ENCODE measurements around the gene COL23A1.

COL23A1 gene

DNA sequence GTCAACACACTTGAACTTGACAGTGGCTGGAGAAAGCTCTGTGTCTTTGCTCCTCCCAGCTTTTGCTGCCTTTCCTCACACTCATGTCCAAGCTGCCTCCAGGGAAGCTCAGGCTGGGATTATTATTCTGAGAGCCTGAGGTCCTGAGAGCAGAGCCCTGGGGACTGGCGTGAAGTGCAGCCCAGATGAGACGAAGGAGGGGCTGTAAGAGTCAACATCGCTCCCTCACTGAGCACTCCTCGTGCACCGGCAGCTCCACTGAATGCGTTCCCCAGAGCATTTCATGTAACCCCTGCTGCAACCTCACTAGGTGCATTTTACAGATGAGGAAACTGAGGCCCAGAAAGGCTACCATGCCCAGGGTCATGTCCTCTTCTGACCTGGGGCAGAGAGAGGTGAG lies 294.1 kb downstream of the COL23A1 start:
- no peak overlapping the region for H3K4me3 ChIP-seq (ENCODE audit: low read length)
- DNase-seq (ENCODE audit: low read depth, low spot score) = no peak

DNA sequence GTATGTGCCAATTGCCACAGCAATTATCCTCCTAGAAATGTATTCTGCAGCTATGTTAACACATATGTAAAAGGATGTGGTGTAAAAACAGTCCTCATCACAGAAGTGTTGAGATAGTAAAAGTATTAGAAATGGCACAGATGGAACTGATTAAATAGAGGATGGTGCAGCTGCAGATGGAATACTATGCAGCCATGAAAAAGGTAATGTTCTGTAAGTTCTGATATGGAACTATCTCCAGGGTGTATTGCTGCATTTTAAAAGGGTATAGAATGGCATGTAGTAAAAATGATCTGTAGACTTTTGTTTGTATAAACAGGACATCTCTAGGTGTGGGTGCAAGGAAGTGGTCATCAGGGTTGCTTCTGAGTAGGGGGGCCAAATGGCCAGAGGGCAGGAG lies 294.6 kb downstream of the COL23A1 start:
- H3K4me3 ChIP-seq (ENCODE audit: low read length) = no peak overlapping the region
- DNase-seq (ENCODE audit: low read depth, low spot score) = no peak

DNA sequence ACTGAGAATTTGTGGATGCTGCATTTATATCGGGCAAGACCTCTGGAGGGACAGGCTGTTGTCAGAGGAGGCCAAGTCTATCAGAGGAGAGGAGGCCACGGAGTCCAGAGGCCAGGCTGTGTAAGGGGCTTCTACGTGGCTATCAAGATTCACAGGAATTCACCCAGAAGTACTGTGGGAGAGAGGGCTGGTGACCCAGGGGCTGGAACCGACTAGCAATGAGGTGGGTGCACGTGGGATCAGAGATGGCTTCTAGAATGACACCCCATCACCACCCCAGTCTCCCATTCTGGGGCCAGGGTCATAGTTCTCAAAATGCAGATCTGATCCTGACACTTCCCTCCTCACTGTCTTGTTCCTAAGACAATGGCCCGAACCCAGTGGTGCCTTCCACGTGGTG lies 296.4 kb downstream of the COL23A1 start:
- H3K4me3 ChIP-seq (ENCODE audit: low read length) = no peak overlapping the region
- DNase-seq (ENCODE audit: low read depth, low spot score) = no peak

DNA sequence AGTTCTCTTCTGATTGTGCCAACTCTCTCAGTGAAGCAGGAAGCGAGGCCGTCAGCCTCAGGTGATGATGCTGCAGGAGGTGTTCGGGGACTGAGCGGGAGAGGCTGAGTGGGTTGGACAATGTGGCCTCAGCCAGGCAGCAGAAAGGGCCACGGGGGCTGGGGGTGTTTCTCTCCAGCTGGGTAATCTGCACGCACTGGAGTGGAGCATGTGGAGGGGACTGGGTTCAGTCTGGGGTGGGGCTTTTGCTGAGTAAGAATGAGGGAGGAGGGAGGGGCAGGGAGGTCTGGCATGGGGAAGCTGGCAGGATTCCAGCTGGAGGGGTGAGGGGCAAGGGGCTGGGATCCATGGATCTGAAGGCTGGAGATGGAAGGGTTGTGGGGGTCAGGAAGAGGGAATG lies 296.8 kb downstream of the COL23A1 start:
- no peak for DNase-seq (ENCODE audit: low read depth, low spot score)
- H3K4me3 ChIP-seq (ENCODE audit: low read length) = no peak overlapping the region

DNA sequence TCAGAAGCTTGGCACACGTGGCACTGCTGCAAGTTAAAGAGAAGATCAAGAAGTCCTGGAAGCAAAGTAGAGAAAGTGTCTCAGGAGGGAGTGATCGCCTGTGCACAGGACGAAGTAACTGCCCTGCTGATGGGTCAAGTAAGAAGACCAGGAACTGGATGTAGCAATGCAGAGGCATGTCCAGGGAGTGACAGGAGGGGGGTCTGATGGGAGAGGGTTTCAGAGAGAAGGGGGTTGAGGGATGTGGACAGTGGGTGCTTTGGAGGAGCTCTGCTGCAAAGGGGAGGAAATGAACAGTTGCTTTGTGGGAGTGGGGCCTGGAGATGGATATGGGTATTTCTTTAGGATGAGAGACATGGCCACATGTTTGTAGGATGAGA lies 297.4 kb downstream of the COL23A1 start:
- no peak for DNase-seq (ENCODE audit: low read depth, low spot score)

DNA sequence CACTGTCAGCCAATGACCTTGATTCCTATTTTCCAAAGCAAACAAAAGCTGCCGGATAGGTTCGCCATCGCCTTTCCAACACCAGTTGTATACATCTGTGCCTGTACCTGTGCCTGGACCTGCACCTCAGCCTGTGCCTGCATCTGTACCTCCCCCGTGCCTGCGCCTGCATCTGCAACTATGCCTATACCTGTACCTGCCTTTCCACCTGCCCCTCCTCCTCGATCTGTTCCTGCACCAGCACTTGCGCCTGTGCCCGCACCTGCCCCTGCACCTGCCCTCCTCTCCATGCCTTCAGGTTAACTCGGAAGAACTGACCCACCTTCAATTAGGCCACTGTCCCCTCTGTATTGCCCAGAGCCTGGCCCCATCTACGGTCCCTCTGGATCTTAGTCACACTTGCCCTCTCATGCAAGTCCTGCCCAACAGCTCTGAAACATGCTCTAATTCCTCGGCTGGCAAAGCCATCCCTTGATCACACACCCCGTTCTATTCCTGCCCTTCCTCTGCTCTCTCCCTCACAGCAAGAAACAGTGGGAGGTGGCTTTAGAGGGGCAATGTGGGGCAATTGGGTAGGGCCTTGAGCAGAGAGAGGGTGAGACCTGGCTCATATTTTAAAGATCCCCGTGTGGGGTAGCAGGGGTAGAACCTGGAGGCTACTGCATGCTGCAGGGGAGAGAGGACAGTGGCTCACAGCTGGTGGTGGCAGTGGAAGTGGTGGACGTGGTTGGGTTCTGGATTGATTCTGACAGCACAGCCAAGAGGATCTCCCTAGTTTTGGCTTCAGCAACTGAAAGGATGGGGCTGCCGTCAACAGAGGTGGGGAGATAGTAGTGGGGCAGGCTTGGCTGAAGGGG lies 298.0 kb downstream of the COL23A1 start:
- H3K4me3 ChIP-seq (ENCODE audit: low read length) = no peak overlapping the region
- DNase-seq (ENCODE audit: low read depth, low spot score) = no peak

More for the DNA sequence above, 297.4 kb downstream of the COL23A1 start:
- H3K4me3 ChIP-seq (ENCODE audit: low read length) = no peak overlapping the region

DNA sequence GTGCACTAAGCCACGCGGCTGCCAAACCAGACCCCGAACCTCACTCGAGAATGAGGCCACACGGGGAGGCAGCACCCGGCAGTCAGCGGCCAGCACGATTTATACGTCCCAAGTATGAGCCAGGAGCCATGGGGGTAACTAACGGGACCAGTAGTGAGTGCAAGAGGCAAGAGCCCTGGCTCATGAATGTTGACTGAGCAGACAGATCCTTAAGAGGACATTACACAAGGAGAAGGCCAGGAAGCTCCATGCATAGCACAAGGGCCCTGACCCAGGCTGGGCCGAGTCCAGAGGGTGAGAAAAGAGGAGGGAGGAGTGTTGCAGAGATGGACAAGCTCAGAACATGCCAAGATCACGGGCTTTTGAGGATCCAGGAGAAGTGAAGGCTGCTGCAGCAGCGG lies 299.0 kb downstream of the COL23A1 start:
- no peak for DNase-seq (ENCODE audit: low read depth, low spot score)
- H3K4me3 ChIP-seq (ENCODE audit: low read length) = no peak overlapping the region

DNA sequence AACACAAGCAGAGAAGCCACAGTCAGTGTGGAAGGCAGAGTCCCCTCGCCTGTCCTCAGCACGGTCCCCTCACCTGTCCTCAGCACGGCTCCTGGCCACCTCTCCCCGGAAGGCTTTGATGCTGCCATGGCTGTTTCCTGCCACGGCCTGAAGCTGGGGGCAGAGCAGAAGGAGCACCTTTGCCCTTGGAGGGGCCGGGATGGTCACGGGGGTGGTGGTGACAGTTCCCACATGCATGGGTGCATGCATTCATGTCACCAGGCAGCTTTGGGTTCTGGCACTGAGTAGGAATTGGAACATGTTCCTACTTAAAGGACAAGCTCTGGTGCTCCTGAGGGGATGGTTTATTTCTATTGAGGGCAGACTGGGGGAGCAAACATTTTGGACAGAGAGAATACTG lies 299.8 kb downstream of the COL23A1 start:
- DNase-seq (ENCODE audit: low read depth, low spot score) = no peak
- H3K4me3 ChIP-seq (ENCODE audit: low read length) = no peak overlapping the region

DNA sequence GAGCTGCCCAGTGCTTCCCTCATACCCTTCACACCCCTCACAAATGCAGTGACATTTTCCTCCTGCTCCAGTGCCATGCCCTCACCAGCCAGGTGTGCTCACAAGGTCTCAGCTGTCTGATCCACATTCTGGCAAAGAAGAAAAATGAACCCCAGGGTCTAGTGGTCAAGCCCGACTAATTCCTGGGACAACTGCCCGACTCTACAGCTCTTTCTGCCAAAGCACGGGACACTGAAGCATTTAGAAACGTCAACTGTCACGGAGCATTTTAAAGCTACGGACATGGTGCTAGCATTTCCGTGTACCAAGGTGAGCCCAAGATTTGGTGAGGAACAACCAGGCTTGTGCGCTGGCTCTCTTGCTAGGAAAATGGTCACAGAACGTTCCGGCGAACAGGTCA lies 300.8 kb downstream of the COL23A1 start:
- DNase-seq (ENCODE audit: low read depth, low spot score) = no peak
- no peak overlapping the region for H3K4me3 ChIP-seq (ENCODE audit: low read length)

DNA sequence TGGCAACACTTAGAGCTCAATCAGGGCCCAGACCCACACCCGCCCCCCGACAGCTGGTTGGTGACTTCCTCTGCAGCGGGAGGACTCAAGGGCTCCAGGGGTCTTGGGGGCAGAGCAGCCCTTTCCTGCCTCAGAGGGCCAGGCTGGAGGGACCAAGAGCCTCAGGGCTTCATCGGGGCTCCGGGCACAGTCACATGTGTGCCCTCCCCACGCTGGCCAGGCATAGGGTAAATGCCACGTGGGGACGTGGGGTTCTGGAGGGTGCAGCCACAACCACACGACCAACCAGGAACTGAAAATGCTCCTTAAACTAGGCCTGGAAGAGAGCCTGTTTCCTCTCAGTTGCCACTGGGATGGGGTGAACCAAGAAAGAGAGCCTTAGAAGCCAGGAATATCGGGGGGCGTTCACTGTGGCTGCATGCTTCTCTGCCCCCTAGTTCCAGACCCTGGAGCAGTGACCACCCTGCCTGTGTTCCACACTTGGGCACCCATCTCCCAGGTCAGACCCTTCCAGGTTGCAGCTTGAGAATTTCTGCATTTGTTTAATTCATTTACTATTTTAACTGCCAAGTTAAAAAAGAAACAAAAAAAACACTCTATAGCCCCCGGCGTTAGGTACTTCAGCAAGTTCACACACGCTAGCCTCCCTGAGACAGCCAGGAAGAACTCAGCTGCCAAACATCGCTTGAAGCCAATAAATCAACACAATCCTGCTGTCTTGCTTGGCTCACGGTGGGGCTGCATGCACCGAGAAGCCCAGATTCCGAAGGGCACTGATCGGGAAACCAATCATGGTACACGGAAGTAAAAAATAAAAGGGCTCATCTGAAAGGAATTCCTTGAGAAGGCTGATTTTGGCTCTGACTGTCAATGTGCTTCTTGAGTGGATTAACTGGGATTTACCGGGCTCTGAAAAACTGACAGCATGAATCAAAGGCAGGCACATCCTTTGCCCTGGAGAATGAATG lies 301.5 kb downstream of the COL23A1 start:
- H3K4me3 ChIP-seq (ENCODE audit: low read length) = no peak overlapping the region
- no peak for DNase-seq (ENCODE audit: low read depth, low spot score)

DNA sequence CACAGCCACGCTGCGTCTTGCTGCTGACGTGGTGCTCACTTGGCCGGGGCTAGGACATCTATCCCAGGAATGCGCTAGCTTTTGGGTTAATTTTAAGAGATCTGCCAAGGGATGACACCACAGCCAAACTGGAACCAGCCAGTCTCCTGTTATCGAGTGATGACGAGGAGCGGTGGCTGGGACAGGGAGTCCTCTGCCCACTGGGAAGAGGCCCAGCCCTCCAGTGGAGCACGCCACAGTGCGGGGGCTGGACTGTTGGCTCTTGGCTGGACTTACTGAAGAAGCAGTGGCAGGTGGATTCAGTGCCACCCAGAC lies 302.4 kb downstream of the COL23A1 start:
- H3K4me3 ChIP-seq (ENCODE audit: low read length) = no peak overlapping the region
- DNase-seq (ENCODE audit: low read depth, low spot score) = no peak

DNA sequence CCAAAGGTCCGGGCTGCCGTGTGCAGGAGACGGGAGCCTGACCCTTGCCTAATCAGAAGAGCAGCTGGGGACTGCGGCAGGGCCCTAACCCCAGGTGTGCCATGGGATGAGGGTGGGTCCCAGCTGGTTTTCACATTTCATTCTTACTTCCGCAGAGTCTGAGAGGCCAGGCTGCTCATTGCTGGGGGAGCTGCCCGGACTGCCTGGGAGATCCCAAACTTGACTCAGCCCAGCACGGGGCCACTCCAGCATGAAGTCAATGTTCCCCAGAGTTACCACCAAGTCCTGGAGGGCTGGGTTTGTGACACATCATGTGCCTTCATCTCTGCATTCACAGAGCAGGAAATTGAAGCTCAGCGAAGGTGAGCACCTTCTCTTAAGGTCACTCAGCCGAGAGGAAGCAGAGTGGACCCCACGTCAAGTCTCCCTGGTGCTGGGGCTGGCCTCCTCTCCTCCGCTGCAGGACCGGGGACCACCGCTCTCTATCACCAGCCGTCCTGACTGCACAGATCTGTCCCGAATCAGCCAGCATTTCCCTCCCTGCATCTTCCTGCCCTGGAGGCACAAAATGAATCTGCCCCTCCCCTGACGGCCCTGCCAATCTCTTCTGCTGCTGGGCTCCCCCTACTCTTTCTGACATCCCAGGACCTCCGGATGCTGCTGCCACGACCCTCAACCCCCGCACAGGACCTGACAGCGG lies 303.0 kb downstream of the COL23A1 start:
- H3K4me3 ChIP-seq (ENCODE audit: low read length) = no peak overlapping the region
- DNase-seq (ENCODE audit: low read depth, low spot score) = no peak

DNA sequence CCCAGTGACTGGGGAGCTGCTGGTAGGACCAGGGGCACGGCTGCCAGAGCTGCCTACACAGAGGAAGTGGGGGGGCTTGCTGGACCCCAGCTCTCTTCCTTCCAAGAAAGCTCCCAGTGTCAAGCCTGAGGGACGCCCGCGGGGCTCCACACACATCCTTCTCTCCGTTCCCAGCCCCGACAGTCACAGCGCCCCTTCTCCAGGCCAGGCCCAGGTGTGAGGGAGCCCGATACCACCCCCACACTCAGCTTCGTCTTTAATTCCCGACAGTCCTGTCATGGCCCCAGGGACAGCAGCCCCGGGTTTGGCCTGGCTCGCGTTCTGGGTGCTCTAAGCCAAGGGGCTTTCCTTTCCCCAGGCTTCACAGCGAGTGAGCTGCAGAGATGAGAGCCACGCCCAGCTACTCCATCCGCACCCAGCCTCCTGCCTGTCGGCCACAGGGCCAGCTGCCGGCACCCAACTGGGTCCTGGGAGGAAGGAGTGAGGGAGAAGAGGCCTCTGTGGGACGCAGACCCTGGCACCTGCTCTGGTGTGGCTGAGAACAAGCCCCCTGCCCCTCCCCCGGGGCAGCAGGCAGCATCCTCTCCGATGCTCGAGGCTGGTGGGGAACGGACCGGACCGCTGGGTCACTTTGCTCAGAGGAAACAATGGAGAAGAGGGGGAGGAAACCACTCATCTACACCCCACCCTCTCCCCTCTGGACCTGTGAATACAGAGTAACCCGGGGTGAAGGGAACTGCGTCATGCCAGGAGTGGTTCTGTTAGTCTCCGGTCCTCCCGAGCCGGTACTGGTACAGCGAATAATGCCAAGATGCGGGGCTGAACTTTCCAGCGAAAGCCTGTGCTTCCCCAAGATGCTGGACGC lies 303.7 kb downstream of the COL23A1 start:
- no peak for DNase-seq (ENCODE audit: low read depth, low spot score)
- H3K4me3 ChIP-seq (ENCODE audit: low read length) = no peak overlapping the region

DNA sequence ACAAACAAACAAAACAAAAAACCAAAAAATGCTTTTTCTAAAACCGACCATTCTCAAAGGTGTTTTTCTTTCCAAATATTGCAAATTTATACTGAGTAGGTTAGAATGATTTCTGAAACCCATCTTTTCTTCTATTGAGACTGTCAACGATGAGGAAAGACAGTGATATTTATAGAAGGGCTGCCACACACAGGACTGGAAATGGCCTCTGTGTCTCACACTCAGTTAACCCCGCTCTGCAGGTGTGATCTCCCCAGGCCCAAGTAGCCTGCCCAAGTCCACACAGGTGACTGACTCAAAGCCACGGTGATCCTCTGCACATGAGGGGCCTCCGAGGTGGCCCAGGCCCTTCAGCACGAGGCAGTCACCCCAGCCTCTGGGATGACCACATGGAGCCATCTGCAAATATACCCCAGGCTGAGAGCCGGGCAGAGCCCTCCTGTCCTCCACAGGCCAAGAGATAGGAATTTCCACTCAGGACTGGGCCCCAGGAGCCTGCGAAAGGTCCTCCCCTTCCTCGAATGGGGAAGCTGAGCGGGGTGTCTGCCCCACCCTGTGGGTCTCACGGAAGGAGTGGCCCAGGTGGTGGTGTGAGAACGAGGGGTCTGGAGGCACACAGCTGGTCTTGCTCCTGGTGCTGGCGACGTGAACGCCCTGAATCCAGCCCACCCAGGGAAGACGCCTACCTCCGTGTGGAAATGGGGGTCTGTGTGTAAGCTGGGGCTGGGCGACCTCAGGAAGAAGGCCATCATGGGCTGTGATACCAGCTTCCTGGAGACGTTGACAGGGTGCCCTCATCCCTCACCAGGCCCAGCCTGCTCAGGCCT lies 304.6 kb downstream of the COL23A1 start:
- no peak for DNase-seq (ENCODE audit: low read depth, low spot score)
- H3K4me3 ChIP-seq (ENCODE audit: low read length) = no peak overlapping the region

DNA sequence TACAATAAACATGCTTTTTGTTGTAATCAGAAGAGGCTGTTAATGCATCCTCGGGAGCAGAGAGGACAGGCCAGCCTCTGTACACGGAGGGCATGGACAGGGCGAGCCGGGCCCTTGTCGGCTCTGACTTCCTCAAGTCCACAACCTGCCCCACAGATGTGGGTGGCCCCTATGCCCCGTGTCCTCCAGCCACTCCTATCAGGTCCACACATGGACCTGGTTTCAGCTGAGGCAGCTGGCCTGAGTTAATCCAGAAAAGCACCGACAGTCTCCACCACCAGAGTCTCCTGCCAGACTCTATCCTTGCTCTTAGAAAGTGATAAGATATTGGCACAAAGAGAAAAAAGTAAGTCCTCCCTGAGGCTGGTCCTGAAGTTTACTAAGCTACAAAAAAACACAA lies 305.2 kb downstream of the COL23A1 start:
- no peak for DNase-seq (ENCODE audit: low read depth, low spot score)
- no peak overlapping the region for H3K4me3 ChIP-seq (ENCODE audit: low read length)

DNA sequence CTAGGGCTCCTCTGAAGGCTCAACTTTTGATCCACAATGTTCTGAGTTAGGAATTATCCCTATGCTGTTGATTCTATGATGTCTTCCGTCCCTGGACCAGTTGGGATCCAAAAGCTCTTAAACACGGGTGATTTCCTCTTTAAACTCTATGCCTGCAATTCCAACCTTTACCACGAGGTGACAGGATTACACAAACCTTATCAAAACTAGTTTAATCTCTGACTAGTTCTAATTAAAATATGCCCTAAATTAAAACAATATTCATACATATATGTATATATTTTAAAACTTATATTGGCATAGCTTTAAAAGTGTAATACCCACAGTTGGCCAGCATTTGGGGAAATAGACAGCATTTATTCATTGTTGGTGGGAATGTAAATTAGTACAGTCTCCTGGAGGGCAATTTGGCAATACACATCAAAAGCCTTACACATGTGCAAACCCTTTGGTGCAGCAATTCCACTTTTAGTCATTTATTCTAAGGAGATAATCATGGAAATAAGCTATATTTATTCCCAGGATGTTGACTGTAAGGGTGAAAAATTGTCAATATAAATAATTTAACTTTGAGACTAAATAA lies 306.0 kb downstream of the COL23A1 start:
- DNase-seq (ENCODE audit: low read depth, low spot score) = peak; percentile 23
- H3K4me3 ChIP-seq (ENCODE audit: low read length) = no peak overlapping the region

DNA sequence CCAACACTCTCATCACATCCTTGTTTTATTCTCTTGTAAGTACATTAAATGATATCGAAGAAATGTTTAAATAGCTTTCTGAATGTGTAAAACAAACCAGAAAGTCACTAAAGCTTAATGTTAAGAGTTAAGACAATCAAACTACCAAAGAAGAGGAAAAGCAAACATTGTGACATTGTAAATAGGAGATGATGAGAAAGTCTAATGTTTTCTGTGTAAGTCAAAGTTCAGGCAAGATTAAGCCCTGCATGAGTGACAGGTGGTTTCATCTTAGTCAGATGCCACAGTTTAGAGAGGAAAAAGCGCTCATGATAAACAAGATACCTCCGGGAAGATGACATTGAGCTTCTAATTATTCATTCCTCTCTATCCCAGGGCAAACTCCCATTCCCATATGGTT lies 306.7 kb downstream of the COL23A1 start:
- H3K4me3 ChIP-seq (ENCODE audit: low read length) = no peak overlapping the region
- DNase-seq (ENCODE audit: low read depth, low spot score) = no peak

DNA sequence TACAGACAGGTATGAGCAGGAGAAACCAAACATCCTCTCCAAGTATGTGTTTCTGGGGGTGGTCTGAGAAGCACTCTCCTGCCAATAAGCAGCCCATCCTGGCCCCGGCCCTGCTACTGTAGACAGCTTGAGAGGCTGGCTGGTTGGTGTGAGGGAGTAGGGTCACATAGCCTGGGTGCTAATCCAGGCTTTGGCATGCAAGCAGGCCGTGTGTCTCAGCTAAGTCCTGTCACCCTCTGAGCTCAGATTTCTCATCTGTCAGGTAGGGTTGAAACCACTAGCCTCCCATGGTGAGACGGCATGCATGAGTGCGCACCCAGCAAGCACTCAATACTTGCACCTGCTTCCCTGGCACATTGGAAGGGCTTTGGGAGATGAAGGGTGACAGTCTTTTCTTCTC lies 307.8 kb downstream of the COL23A1 start:
- DNase-seq (ENCODE audit: low read depth, low spot score) = no peak
- H3K4me3 ChIP-seq (ENCODE audit: low read length) = no peak overlapping the region
